Measurements from ENCODE around the gene CDH23.
"Not testable (repeated sequence)": the region's sequence is repeated elsewhere in the genome, so short reads cannot be mapped to it uniquely, and the experiment has no call there.

CDH23 gene

GRCh38 chr10:71837098-71837827 lies 440.5 kb downstream of the CDH23 start:
- DNase-seq (ENCODE audit: low read depth in 1 of 2, low spot score in 1 of 2) = no peak

DNA sequence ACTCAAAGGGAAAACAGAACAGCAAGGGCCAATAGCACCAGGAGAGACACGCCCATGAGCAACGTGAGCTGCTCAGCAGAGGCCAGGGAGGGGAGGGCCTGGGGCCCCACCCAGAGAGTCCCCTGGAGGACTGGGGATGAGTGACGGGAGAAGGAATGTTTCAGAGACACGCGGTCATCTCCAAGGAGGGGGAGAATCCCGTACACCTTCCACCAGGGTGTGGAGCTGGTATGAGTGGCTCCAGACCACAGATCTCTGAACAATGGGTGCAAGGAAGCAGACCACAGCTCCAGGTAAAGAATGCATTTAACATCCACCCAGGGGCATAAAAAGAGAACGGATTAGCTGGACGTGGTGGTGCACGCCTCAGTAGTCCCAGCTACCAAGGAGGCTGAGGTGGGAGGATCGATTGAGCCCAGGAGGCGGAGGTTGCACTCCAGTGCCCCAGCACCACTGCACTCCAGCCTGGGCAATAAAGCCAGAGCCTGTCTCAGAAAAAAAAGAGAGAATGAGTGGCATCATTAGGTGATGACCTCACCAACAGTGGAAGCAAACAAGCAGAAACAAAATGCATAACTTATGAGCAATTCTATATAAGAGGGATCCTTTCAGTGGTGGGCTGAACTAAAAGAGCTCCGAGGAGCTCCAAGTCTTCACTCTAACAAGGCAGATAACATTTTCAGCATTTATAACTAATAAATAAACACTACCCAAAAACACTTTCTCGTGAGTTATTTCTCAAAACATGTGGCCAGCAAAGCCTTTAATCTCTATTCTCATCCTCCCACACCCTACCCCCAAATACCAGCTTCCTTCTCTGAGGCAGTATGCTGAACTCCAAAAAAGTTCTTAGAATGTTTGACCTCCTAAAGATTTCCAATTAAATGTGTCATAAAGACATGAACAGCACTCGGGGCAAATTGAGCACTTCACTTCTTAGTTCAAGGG lies 441.8 kb downstream of the CDH23 start:
- no peak for DNase-seq (ENCODE audit: low read depth in 1 of 2, low spot score in 1 of 2)

GRCh38 chr10:71840177-71840957 lies 443.6 kb downstream of the CDH23 start:
- DNase-seq (ENCODE audit: low read depth in 1 of 2, low spot score in 1 of 2) = no peak

- DNase-seq (ENCODE audit: low read depth in 1 of 2, low spot score in 1 of 2) = no peak
These were observed 444.2 kb downstream of the CDH23 start for GRCh38 chr10:71840958-71841335.

DNA sequence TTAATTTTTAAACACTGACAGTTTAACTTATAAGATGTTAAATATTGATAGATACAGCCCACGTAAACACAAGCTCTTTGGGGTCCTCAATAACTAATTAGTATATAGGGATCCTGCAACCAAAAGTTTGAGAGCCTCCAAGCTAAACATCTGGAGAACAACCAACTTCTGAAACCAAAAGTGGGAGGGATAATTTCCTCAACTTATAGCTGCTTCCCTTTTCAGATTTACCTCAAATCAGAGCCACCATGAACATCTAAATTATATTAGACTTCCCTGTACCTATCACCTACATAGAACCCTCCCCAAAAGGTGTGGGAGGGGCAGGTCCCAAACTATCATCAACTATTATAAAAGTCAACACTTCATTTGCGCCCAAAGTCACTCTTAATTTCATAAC lies 445.7 kb downstream of the CDH23 start:
- DNase-seq (ENCODE audit: low read depth in 1 of 2, low spot score in 1 of 2) = no peak

DNA sequence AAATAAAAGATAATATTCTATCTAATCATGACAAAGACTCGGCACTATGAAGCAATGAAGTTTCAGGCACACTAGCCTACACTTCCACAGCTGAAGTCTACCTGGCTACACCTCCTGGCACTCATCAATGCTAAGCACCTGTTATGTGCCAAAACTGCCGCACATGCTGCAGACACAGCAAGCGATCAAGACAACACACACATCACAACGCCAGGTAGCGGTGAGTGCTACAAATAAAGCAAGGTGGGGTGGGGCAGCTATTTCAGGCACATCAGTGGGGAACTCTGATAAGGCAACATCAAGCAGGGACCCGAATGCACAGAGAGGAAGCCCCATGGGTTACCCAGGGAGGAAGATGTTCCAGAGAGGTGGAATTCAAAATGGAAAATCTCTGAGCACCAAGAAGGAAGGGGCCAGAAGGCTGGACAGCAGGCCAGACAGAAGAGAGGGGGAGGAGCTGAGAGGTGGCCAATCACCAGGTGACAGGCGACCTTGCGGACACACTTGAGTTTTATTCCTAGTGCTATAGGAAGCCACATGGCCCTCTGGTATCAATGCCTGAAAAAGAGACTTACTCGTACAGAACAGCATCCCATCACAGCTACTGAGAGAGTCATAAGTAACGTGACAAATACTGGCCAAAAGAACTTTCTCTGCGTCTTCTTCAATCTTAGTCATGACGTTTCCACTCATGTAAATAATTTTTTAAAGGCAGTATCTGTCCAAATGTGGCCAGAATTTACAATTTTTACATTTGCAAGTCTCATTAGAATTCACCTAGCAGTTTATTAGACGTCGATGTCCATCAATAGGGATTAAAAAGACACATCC lies 446.4 kb downstream of the CDH23 start:
- DNase-seq (ENCODE audit: low read depth in 1 of 2, low spot score in 1 of 2) = no peak

DNA sequence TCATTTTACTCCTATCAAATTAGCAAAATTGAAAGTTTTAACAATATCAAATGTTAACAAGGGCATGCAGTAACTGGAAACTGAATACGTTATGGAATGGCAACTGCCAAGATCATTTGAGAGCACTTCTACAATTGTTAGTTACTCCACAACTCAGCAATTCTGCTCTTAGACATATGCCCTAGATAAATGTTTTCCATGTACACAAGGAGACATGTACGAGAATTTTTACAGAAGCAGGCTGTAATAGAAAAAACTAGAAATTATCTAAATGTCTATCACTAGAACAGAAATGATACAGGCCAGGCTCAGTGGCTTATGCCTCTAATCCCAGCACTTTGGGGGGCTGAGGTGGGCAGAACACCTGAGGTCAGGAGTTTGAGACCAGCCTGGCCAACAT lies 447.4 kb downstream of the CDH23 start:
- no peak for DNase-seq (ENCODE audit: low read depth in 1 of 2, low spot score in 1 of 2)

- DNase-seq (ENCODE audit: low read depth in 1 of 2, low spot score in 1 of 2) = no peak
These were observed 448.0 kb downstream of the CDH23 start for GRCh38 chr10:71844695-71845094.

DNA sequence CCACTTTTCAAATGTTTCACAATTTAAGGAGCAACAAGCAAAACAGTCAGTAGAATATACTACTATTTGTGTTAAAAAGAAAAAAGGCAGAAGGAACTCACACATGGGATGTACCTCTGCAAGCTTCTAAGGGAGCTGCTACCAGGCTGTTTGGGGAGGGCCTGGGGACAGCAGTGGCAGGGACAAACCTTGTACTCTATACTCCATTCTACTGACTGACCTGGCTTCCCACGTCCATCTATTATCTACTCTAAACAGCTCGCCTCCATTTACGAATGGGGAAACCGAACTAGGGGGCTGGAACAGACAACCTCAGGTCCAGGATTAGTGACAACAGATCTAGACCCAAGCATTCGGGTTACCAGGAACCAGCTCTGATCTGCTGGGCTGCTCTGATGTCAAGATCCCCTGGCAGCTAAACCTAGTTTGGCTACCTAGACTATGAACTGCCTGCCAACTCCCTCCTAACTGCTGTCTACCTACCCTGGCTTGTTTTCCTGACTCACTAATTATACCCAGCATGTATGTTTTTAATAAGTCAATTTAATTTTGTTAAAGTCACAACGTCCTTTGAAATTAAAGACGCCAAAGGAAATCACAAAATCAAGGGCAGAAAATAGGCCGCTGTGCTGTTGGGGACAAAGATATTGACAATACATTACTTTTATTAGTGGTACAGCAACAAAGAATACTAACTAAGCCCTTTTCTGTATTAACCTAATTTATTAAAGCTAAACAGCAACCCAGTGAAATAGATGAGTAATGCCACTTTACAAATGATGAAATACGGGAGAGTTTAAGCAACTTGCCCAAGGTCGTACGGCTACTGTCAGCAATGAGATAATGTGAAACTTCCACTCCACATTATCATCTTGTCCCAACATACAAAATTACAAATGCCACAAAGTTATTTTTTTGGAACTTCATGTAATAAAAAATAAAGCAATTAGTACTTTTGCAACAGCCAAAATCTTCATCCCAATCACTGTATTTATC lies 449.0 kb downstream of the CDH23 start:
- no peak for DNase-seq (ENCODE audit: low read depth in 1 of 2, low spot score in 1 of 2)

- DNase-seq (ENCODE audit: low read depth in 1 of 2, low spot score in 1 of 2) = no peak
These were observed 450.1 kb downstream of the CDH23 start for GRCh38 chr10:71846816-71847215.

GRCh38 chr10:71847418-71847817 lies 450.7 kb downstream of the CDH23 start:
- DNase-seq (ENCODE audit: low read depth in 1 of 2, low spot score in 1 of 2) = no peak

GRCh38 chr10:71848325-71849275 lies 451.9 kb downstream of the CDH23 start:
- no peak for DNase-seq (ENCODE audit: low read depth in 1 of 2, low spot score in 1 of 2)

- no peak for DNase-seq (ENCODE audit: low read depth in 1 of 2, low spot score in 1 of 2)
These were observed 452.8 kb downstream of the CDH23 start for GRCh38 chr10:71849461-71849908.

DNA sequence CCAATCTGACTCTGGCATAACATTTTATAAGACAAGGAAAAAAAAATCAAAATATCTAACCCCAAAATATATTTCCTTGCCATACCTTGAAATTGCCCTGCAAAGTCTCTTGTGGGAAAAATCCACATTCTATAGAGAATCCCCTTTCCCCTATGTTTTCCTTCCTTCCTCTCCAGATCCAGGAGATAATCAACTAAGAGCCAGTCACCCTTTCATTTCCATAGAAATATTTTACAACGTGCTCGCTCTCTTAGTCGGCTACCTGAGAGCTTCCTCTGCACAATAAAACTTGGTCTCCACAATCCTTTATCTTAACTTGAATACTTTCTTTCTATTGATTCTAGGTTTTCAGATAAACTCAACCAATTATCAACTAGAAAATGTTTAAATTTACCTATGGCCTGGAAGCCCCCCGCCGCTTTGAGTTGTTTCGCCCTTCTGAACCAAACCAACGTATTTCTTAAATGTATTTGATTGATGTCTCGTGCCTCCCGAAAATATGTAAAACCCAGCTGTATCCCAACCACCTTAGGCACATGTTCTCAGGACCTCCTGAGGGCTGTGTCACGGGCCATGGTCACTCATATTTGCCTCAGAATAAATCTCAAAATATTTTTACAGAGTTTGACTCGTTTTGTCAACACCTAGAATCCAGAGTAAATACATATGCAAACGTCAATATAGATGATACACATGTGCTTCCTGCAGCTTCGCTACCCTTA lies 453.5 kb downstream of the CDH23 start:
- DNase-seq (ENCODE audit: low read depth in 1 of 2, low spot score in 1 of 2) = no peak

DNA sequence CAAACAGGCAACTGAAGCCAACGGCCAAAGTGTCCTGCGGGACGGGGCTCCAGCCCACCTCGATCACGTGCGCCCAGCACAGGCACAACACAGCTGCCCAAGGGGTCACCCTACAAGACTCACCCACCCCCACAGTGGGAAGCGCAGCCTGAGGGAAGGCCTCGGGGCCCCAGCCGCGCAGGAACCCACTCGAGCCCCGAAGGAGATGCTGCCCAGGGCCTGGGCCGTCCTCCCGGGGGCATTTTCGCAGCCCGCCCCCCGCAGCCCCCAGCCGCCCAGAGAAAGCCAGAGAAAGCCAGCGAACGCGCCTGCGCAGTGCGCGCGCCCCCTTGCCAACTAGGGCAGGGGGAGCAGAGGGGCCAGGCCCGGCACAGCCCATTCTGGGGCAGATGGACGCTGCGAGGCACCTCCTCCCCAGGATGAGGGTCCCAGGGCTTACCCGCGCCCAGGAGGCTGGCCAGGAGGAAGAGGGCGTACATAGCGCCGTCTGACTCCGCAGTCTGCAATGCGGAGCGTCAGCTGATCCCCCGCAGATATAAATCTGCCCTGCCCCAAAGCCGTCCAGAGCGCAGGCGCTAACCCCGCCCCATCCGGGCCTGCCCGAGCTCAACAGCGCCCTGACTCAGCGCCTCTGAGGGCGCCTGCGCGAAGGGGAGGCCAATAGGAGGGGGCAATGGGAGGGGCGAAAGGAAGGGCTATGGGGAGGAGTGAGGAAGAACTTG lies 454.2 kb downstream of the CDH23 start, which contains the start of gene PSAP:
TSS of gene PSAP (minus strand) at position 509 of the 722 bp plus-strand sequence. CDS start at position 479, 30 bp downstream.
- peak; percentile 97 to 98 for DNase-seq (ENCODE audit: low read depth in 1 of 2, low spot score in 1 of 2)

DNA sequence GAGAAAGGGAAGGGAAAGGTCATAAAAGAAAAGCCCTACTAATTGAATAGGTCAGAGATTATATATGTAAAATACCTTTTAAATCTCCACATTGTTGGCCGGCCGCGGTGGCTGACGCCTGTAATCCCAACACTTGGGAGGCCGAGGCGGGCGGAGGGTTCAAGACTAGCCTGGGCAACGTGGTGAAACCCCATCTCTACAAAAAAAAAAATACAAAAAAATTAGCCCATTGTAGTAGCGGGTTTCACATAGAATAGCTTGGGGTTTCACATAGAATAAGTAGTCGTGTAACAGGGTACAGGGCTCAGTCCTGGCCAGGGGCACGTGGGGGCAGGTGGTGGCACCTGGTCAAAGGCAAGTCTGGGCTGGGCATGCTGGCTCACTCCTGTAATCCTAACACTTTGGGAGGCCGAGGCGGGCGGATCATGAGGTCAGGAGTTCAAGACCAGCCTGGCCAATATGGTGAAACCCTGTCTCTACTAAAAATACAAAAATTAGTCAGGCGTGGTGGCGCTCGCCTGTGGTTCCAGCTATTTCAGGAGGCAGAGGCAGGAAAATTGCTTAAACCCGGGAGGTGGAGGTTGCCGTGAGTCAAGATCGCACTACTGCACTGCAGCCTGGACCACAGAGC lies 454.9 kb downstream of the CDH23 start:
- not testable (repeated sequence) for DNase-seq (ENCODE audit: low read depth in 1 of 2, low spot score in 1 of 2)
